IMR-90 (cell line): ENCODE results near the gene EGFL7. TPM values are rescaled to one million over a fixed set of nuclear protein-coding genes. Genes with fewer than 3 reads are reported as not detected.

ENCODE experiments used
- ATAC-seq: fragments of 200-7000 bp; cut with Tn5 transposase; 2 replicates; pipeline ENCODE4 v1.9.1; 2020; ENCODE audit warnings: low read depth, mild to moderate bottlenecking, moderate library complexity
- BruUV-seq: library from RNA; stranded (reverse); fragments of 400-500 nt; replicated peaks from 2 replicates; lab custom pipeline; 2021; lab: Mats Ljungman, UMichigan
- CTCF ChIA-PET: fragments of 300-600 bp; formaldehyde crosslinking; extraction: SDS; loops from one replicate; lab custom pipeline; 2021; ENCODE audit warnings: antibody characterized with exemption; lab: Yijun Ruan, JAX
- POLR2A ChIA-PET: fragments of 300-600 bp; sonication (Branson Sonifier 250); formaldehyde crosslinking; loops from one replicate; lab custom pipeline; 2022; ENCODE audit warnings: antibody characterized with exemption; ENCODE audit not compliant: unreplicated experiment; lab: Charles Lee
- DNase-seq: peaks from one replicate; pipeline ENCODE4 v3.0.0; 2013
- H2AFZ ChIP-seq: replicated peaks from 2 replicates; pipeline ENCODE3; 2013; ENCODE audit warnings: low read length, mild to moderate bottlenecking; ENCODE audit not compliant: poor library complexity
- H2AK5ac ChIP-seq: 2 replicates; pipeline ENCODE4 v1.6.1; 2013; ENCODE audit warnings: low read depth, low read length, inconsistent platforms
- H2AK9ac ChIP-seq: replicated peaks from 2 replicates; pipeline ENCODE3; 2013; ENCODE audit warnings: mild to moderate bottlenecking, low read depth, low read length, moderate library complexity; ENCODE audit not compliant: poor library complexity
- H2BK120ac ChIP-seq: 2 replicates; pipeline ENCODE4 v1.6.1; 2013; ENCODE audit warnings: low read depth, low read length, inconsistent platforms
- H2BK15ac ChIP-seq: 3 replicates; pipeline ENCODE4 v1.6.1; 2013; ENCODE audit warnings: low read depth, low read length, inconsistent platforms
- H2BK20ac ChIP-seq: 2 replicates; pipeline ENCODE4 v1.6.1; 2013; ENCODE audit warnings: low read depth, mild to moderate bottlenecking, inconsistent platforms, low read length, moderate library complexity
- H2BK5ac ChIP-seq: 2 replicates; pipeline ENCODE4 v1.6.1; 2013; ENCODE audit warnings: mild to moderate bottlenecking, low read depth, low read length, inconsistent platforms; ENCODE audit not compliant: poor library complexity, severe bottlenecking
- H3K14ac ChIP-seq: replicated peaks from 2 replicates; pipeline ENCODE4 v1.6.1; 2013; ENCODE audit warnings: low read depth, low read length, inconsistent platforms
- H3K18ac ChIP-seq: 2 replicates; pipeline ENCODE4 v1.6.1; 2013; ENCODE audit warnings: low read depth, low read length, control low read depth
- H3K23ac ChIP-seq: 2 replicates; pipeline ENCODE4 v1.6.1; 2013; ENCODE audit warnings: low read depth, low read length, inconsistent platforms
- H3K27ac ChIP-seq: 2 replicates; pipeline ENCODE4 v1.5.1; 2013; ENCODE audit warnings: mild to moderate bottlenecking, control low read depth, low read length; ENCODE audit not compliant: insufficient read depth
- H3K27me3 ChIP-seq: 2 replicates; pipeline ENCODE4 v1.6.1; 2013; ENCODE audit warnings: low read length; ENCODE audit not compliant: control insufficient read depth, insufficient read depth
- H3K36me3 ChIP-seq: 2 replicates; pipeline ENCODE4 v1.6.1; 2013; ENCODE audit warnings: low read length, mixed read lengths; ENCODE audit not compliant: control insufficient read depth, insufficient read depth
- H3K4ac ChIP-seq: 2 replicates; pipeline ENCODE4 v1.6.1; 2013; ENCODE audit warnings: low read depth, low read length, inconsistent platforms
- H3K4me1 ChIP-seq: 2 replicates; pipeline ENCODE4 v1.6.1; 2013; ENCODE audit warnings: low read length, mixed read lengths; ENCODE audit not compliant: control insufficient read depth, insufficient read depth
- H3K4me2 ChIP-seq: 2 replicates; pipeline ENCODE4 v1.6.1; 2013; ENCODE audit warnings: low read depth, mild to moderate bottlenecking, control low read depth, low read length, moderate library complexity
- H3K4me3 ChIP-seq: 2 replicates; pipeline ENCODE4 v1.5.1; 2013; ENCODE audit warnings: low read depth, mild to moderate bottlenecking, control low read depth, low read length, moderate library complexity; ENCODE audit not compliant: insufficient read depth
- H3K56ac ChIP-seq: 2 replicates; pipeline ENCODE4 v1.6.1; 2013; ENCODE audit warnings: low read length, inconsistent platforms; ENCODE audit not compliant: insufficient read depth; ENCODE audit errors: extremely low read depth
- H3K79me1 ChIP-seq, 2 experiments: 2 replicates each; pipeline ENCODE4 v1.6.1; 2013; ENCODE audit warnings: low read length in 2 of 2, inconsistent platforms in 1 of 2, low read depth in 1 of 2
- H3K9ac ChIP-seq: 2 replicates; pipeline ENCODE4 v1.6.1; 2013; ENCODE audit warnings: low read depth, low read length, control low read depth
- H3K9me1 ChIP-seq: 2 replicates; pipeline ENCODE4 v1.6.1; 2013; ENCODE audit warnings: low read length, inconsistent platforms; ENCODE audit not compliant: insufficient read depth
- H3K9me3 ChIP-seq: 2 replicates; pipeline ENCODE4 v1.6.1; 2013; ENCODE audit warnings: low read length; ENCODE audit not compliant: control insufficient read depth, insufficient read depth
- H4K20me1 ChIP-seq: 2 replicates; pipeline ENCODE4 v1.6.1; 2013; ENCODE audit warnings: low read length, inconsistent platforms; ENCODE audit not compliant: insufficient read depth
- H4K5ac ChIP-seq: 2 replicates; pipeline ENCODE4 v1.6.1; 2013; ENCODE audit warnings: mild to moderate bottlenecking, low read depth, low read length, control low read depth
- H4K8ac ChIP-seq, 2 experiments: 2 replicates each; pipeline ENCODE4 v1.6.1; 2013; ENCODE audit warnings: low read depth in 2 of 2, low read length in 2 of 2, control low read depth in 1 of 2, inconsistent platforms in 1 of 2
- H4K91ac ChIP-seq: 2 replicates; pipeline ENCODE4 v1.6.1; 2013; ENCODE audit warnings: low read depth, low read length, inconsistent platforms; ENCODE audit not compliant: insufficient read depth
- BHLHE40 ChIP-seq: fragments of 150-350 bp; IDR thresholded peaks from 2 replicates; pipeline ENCODE4 v1.6.1; 2016; ENCODE audit warnings: mild to moderate bottlenecking, low read depth, low read length
- CEBPB ChIP-seq: IDR thresholded peaks from 2 replicates; pipeline ENCODE4 v1.6.1; 2012; ENCODE audit warnings: low read depth, low read length, improper control_type of control experiment
- CHD1 ChIP-seq: IDR thresholded peaks from 2 replicates; pipeline ENCODE4 v1.6.1; 2012; ENCODE audit warnings: low read depth, low read length, improper control_type of control experiment
- ELK1 ChIP-seq: fragments of 150-350 bp; IDR thresholded peaks from 2 replicates; pipeline ENCODE4 v1.6.1; 2016; ENCODE audit warnings: low read depth, mild to moderate bottlenecking, low read length, moderate library complexity, borderline replicate concordance
- MAFK ChIP-seq: IDR thresholded peaks from 2 replicates; pipeline ENCODE4 v1.6.1; 2012; ENCODE audit warnings: low read depth, low read length, improper control_type of control experiment
- MAZ ChIP-seq: IDR thresholded peaks from 2 replicates; pipeline ENCODE4 v1.6.1; 2012; ENCODE audit warnings: low read depth, mild to moderate bottlenecking, low read length, improper control_type of control experiment, moderate library complexity, borderline replicate concordance
- MXI1 ChIP-seq: IDR thresholded peaks from 2 replicates; pipeline ENCODE4 v1.6.1; 2012; ENCODE audit warnings: low read depth, mild to moderate bottlenecking, low read length, moderate library complexity, borderline replicate concordance
- NFE2L2 ChIP-seq: fragments of 150-350 bp; IDR thresholded peaks from 2 replicates; pipeline ENCODE4 v1.6.1; 2016; ENCODE audit warnings: low read depth, mild to moderate bottlenecking, low read length
- POLR2A ChIP-seq: IDR thresholded peaks from 2 replicates; pipeline ENCODE4 v1.6.1; 2012; ENCODE audit warnings: mild to moderate bottlenecking, low read depth, low read length
- RAD21 ChIP-seq: IDR thresholded peaks from 2 replicates; pipeline ENCODE4 v1.6.1; 2012; ENCODE audit warnings: low read length, improper control_type of control experiment
- RCOR1 ChIP-seq: IDR thresholded peaks from 2 replicates; pipeline ENCODE4 v1.6.1; 2012; ENCODE audit warnings: mild to moderate bottlenecking, low read length, improper control_type of control experiment; ENCODE audit not compliant: insufficient replicate concordance
- RFX5 ChIP-seq: IDR thresholded peaks from 2 replicates; pipeline ENCODE4 v1.8.0; 2012; ENCODE audit warnings: low read depth, mild to moderate bottlenecking, low read length, moderate library complexity
- SMC3 ChIP-seq: fragments of 150-350 bp; IDR thresholded peaks from 2 replicates; pipeline ENCODE4 v1.6.1; 2016; ENCODE audit warnings: low read depth, mild to moderate bottlenecking, antibody characterized with exemption, low read length, moderate library complexity
- USF2 ChIP-seq: fragments of 150-350 bp; IDR thresholded peaks from 2 replicates; pipeline ENCODE4 v1.6.1; 2017; ENCODE audit warnings: mild to moderate bottlenecking, antibody characterized with exemption, low read length, low read depth
- WGBS, 2 experiments: methylation state at CpG; one replicate each; pipeline versions ENCODE4 v1.1.5 to v1.1.7; 2013; ENCODE audit warnings: missing lambda C conversion rate in 2 of 2; ENCODE audit not compliant: insufficient read length in 1 of 2; ENCODE audit errors: extremely low coverage in 2 of 2; 5-methylcytosine and 5-hydroxymethylcytosine counted together
- dilution Hi-C: fragments of 300-500 bp; cut with HindIII; formaldehyde crosslinking; loops from one replicate; pipeline ENCODE4 v1.14.3; 2018; ENCODE audit warnings: low sequenced_read_pairs; ENCODE audit not compliant: unreplicated experiment
- in situ Hi-C: fragments of 300-500 bp; cut with MboI; formaldehyde crosslinking; loops from 3 replicates; pipeline ENCODE4 v1.14.3; 2019; ENCODE audit warnings: low sequenced_read_pairs, inconsistent platforms, mixed read lengths
- intact Hi-C: fragments of 100-400 bp; cut with micrococcal nuclease; formaldehyde crosslinking; loops from 2 replicates; pipeline ENCODE4 v1.10.0; 2022
- polyA plus RNA-seq, 3 experiments: library from polyadenylated mRNA; depleted of rRNA; stranded (reverse); fragments of >200 nt; gene quantifications; 2 replicates each; pipeline ENCODE4 v1.2.3, GENCODE V29; 2012; ENCODE audit warnings: low replicate concordance in 1 of 3
- total RNA-seq: library from RNA; depleted of rRNA; stranded (reverse); fragments of >200 nt; gene quantifications from 2 replicates; pipeline ENCODE4 v1.2.3, GENCODE V29; 2012

Gene EGFL7
- total and polyA plus RNA-seq, 2 of the 4 experiments (the other 2 are of a cell fraction), result 2.2 to 10.4 TPM

GRCh38 chr9:136671254-136671614 lies 8.5 kb downstream of the EGFL7 start:
- Histone ChIP-seq H3K18ac (no peak overlapping the region), H3K9me3 (no peaks in the 10 kb centered on the region), H3K4me1 (no peaks in the 10 kb centered on the region), H2AFZ (no peak overlapping the region), H4K5ac (no peak overlapping the region), H4K8ac (no peak overlapping the region), H4K20me1 (no peaks in the 10 kb centered on the region; the same call in none of the 2 replicates), H3K27me3 (peaks cover 8% of the 10 kb centered on the region; the same call in 1 of the 2 replicates), H2AK5ac (no peak overlapping the region), H4K91ac (no peak overlapping the region), H2BK120ac (no peak overlapping the region), H2BK5ac (no peak overlapping the region), H3K36me3 (peaks cover 12% of the 10 kb centered on the region; the same call in 1 of the 2 replicates), H3K9me1 (no peaks in the 10 kb centered on the region), H3K79me1 (no peaks in the 10 kb centered on the region), H3K27ac (no peak overlapping the region), H3K56ac (no peak overlapping the region), H3K23ac (no peak overlapping the region), H3K14ac (no peak overlapping the region), H2BK15ac (no peak overlapping the region), H3K4me2 (no peak overlapping the region), H3K4me3 (no peak overlapping the region), H2BK20ac (no peak overlapping the region), H2AK9ac (no peak overlapping the region), H3K9ac (no peak overlapping the region), H3K4ac (no peak overlapping the region)
- TF ChIP-seq ELK1 (no peak), MAFK (no peak), BHLHE40 (no peak), RFX5 (no peak), RAD21 (no peak), CHD1 (no peak), MXI1 (no peak), NFE2L2 (no peak), MAZ (no peak), POLR2A (no peak), RCOR1 (no peak), CEBPB (no peak), SMC3 (no peak), USF2 (no peak)
- intact Hi-C loops (no loop called here), in situ Hi-C loops (no loop called here), dilution Hi-C loops (no loop called here)
- no TSS peak for BruUV-seq
- ATAC-seq (no peak), DNase-seq (no peak)
- CTCF ChIA-PET, result no interaction called here
- WGBS, 2 experiments, result no CpG with 5 or more reads among the region's 12 CpGs
- POLR2A ChIA-PET, result no interaction called here
